ACHN (cell line): ENCODE data around the gene MON1B.
A peak's percentile ranks its signal among the peaks of the same experiment; 100 is the strongest.

Experiments
- DNase-seq: peaks from one replicate; pipeline ENCODE4 v3.0.0-alpha.2; 2015
- in situ Hi-C: cut with HindIII; loops from 2 replicates; pipeline ENCODE4 v1.10.0; 2017; ENCODE audit warnings: low sequenced_read_pairs, low pct_ligation_motif_present, low pct_unique_long_range_greater_than_20kb

Gene MON1B

GRCh38 chr16:77193377-77193776 lies 2.4 kb downstream of the MON1B start:
- DNase-seq: no peak
- in situ Hi-C loops: no loop called here

- in situ Hi-C loops: no loop called here
- no peak for DNase-seq
Measured at GRCh38 chr16:77194295-77195231, 3.6 kb downstream of the MON1B start.

- in situ Hi-C loops: no loop called here
- DNase-seq: no peak
Measured at GRCh38 chr16:77195411-77195810, 4.4 kb downstream of the MON1B start.

- in situ Hi-C loops: no loop called here
- no peak for DNase-seq
Measured at GRCh38 chr16:77197747-77198146, 6.8 kb downstream of the MON1B start.

GRCh38 chr16:77199211-77199610 lies 8.2 kb downstream of the MON1B start, which contains the start of gene SYCE1L:
TSS of gene SYCE1L (plus strand) at chr16:77199408. CDS start at chr16:77199452, 44 bp downstream.
- no peak for DNase-seq
- in situ Hi-C loops: no loop called here

GRCh38 chr16:77206533-77206932 lies 15.5 kb downstream of the MON1B start:
- DNase-seq: no peak
- in situ Hi-C loops: no loop called here

GRCh38 chr16:77207030-77207429 lies 16.0 kb downstream of the MON1B start:
- DNase-seq: no peak
- in situ Hi-C loops: no loop called here

GRCh38 chr16:77208382-77208781 lies 17.4 kb downstream of the MON1B start:
- DNase-seq: no peak
- in situ Hi-C loops: no loop called here

GRCh38 chr16:77211880-77212740 lies 21.1 kb downstream of the MON1B start:
- DNase-seq: peak; percentile 87

GRCh38 chr16:77212741-77213541 lies 22.0 kb downstream of the MON1B start:
- peak; percentile 82 for DNase-seq
- in situ Hi-C loops: no loop called here

More at GRCh38 chr16:77211880-77212740, 21.1 kb downstream of the MON1B start:
- in situ Hi-C loops: no loop called here

GRCh38 chr16:77213542-77214106 lies 22.6 kb downstream of the MON1B start:
- DNase-seq: peak; percentile 99
- in situ Hi-C loops: no loop called here

- DNase-seq: peak; percentile 51
- in situ Hi-C loops: no loop called here
Measured at GRCh38 chr16:77214411-77215138, 23.6 kb downstream of the MON1B start.

GRCh38 chr16:77219437-77219836 lies 28.4 kb downstream of the MON1B start:
- DNase-seq: no peak
- in situ Hi-C loops: no loop called here

GRCh38 chr16:77220427-77220826 lies 29.4 kb downstream of the MON1B start:
- in situ Hi-C loops: loop anchor here (10.0 kb wide), 1 partner anchor 364 kb away; no protein-coding TSS in a partner anchor
- no peak for DNase-seq

GRCh38 chr16:77221482-77221881 lies 30.5 kb downstream of the MON1B start:
- no peak for DNase-seq

GRCh38 chr16:77223184-77223583 lies 32.2 kb downstream of the MON1B start:
- DNase-seq: peak; percentile 50
- in situ Hi-C loops: loop anchor here (10.0 kb wide), 1 partner anchor 362 kb away; no protein-coding TSS in a partner anchor

More at GRCh38 chr16:77221482-77221881, 30.5 kb downstream of the MON1B start:
- in situ Hi-C loops: loop anchor here (10.0 kb wide), 1 partner anchor 363 kb away; no protein-coding TSS in a partner anchor

GRCh38 chr16:77225182-77225581 lies 34.2 kb downstream of the MON1B start:
- no peak for DNase-seq
- in situ Hi-C loops: loop anchor here (10.0 kb wide), 1 partner anchor 360 kb away; no protein-coding TSS in a partner anchor
